Endothelial cell of hepatic sinusoid (primary cell): ENCODE measurements around the gene NXT1.
"Not testable (repeated sequence)": the region's sequence is repeated elsewhere in the genome, so short reads cannot be mapped to it uniquely, and the experiment has no call there.

ENCODE experiments used
- in situ Hi-C: cut with HindIII; loops from 2 replicates; pipeline ENCODE4 v1.10.0; 2017; ENCODE audit warnings: low sequenced_read_pairs

Gene NXT1

GRCh38 chr20:23350196-23350903 is at the start of gene NXT1:
Gene NXT1 (plus strand): TSS chr20:23350791. CDS start chr20:23354042, 3,251 bp downstream.
- in situ Hi-C loops: no loop called here

GRCh38 chr20:23301436-23302050 is 49.0 kb upstream of the NXT1 start:
- in situ Hi-C loops: no loop called here

- in situ Hi-C loops: no loop called here
Measured at GRCh38 chr20:23302386-23302785, 48.2 kb upstream of the NXT1 start.

GRCh38 chr20:23302801-23303200 is 47.8 kb upstream of the NXT1 start:
- in situ Hi-C loops: no loop called here

GRCh38 chr20:23303325-23304102 is 47.1 kb upstream of the NXT1 start:
- in situ Hi-C loops: no loop called here

- in situ Hi-C loops: no loop called here
Measured at GRCh38 chr20:23304616-23305015, 46.0 kb upstream of the NXT1 start.

- in situ Hi-C loops: no loop called here
Measured at GRCh38 chr20:23305098-23305497, 45.5 kb upstream of the NXT1 start.

- in situ Hi-C loops: not testable (repeated sequence)
Measured at GRCh38 chr20:23307393-23307792, 43.2 kb upstream of the NXT1 start.

- in situ Hi-C loops: no loop called here
Measured at GRCh38 chr20:23308024-23308423, 42.6 kb upstream of the NXT1 start.

GRCh38 chr20:23308908-23309307 is 41.7 kb upstream of the NXT1 start:
- in situ Hi-C loops: no loop called here

- in situ Hi-C loops: no loop called here
Measured at GRCh38 chr20:23309781-23310180, 40.8 kb upstream of the NXT1 start.

- in situ Hi-C loops: no loop called here
Measured at GRCh38 chr20:23311947-23312506, 38.6 kb upstream of the NXT1 start.

- in situ Hi-C loops: no loop called here
Measured at GRCh38 chr20:23313271-23313670, 37.3 kb upstream of the NXT1 start.

GRCh38 chr20:23314699-23315098 is 35.9 kb upstream of the NXT1 start:
- in situ Hi-C loops: no loop called here

GRCh38 chr20:23315099-23315498 is 35.5 kb upstream of the NXT1 start:
- in situ Hi-C loops: no loop called here

GRCh38 chr20:23316626-23317025 is 34.0 kb upstream of the NXT1 start:
- in situ Hi-C loops: no loop called here

- in situ Hi-C loops: no loop called here
Measured at GRCh38 chr20:23317081-23317480, 33.5 kb upstream of the NXT1 start.

GRCh38 chr20:23318347-23318746 is 32.2 kb upstream of the NXT1 start:
- in situ Hi-C loops: no loop called here

- in situ Hi-C loops: no loop called here
Measured at GRCh38 chr20:23320317-23320716, 30.3 kb upstream of the NXT1 start.

GRCh38 chr20:23325107-23325506 is 25.5 kb upstream of the NXT1 start:
- in situ Hi-C loops: no loop called here

- in situ Hi-C loops: no loop called here
Measured at GRCh38 chr20:23326774-23327173, 23.8 kb upstream of the NXT1 start.
